Epithelial cell of esophagus (primary cell): ENCODE results near the gene LRRC7.
A peak's percentile ranks its signal among the peaks of the same experiment; 100 is the strongest.

ENCODE experiments used
- DNase-seq: peaks from one replicate; pipeline ENCODE4 v3.0.0; 2010; ENCODE audit warnings: low read depth
- H3K4me3 ChIP-seq: 2 replicates; pipeline ENCODE4 v1.5.1; 2011; ENCODE audit warnings: mild to moderate bottlenecking, low read length, control low read depth
- CTCF ChIP-seq: IDR thresholded peaks from 2 replicates; pipeline ENCODE4 v1.5.1; 2011; ENCODE audit warnings: low read depth, mild to moderate bottlenecking, low read length, control low read depth, inconsistent platforms; ENCODE audit not compliant: insufficient read depth; ENCODE audit errors: missing control alignments

Gene LRRC7

GRCh38 chr1:69738458-69739250 is 170.9 kb downstream of the LRRC7 start:
- TF ChIP-seq CTCF: no peak
- no peak overlapping the region for H3K4me3 ChIP-seq
- DNase-seq: no peak

- no peak for TF ChIP-seq CTCF
- H3K4me3 ChIP-seq: no peak overlapping the region
- no peak for DNase-seq
Measured at GRCh38 chr1:69739251-69739605, 171.5 kb downstream of the LRRC7 start.

GRCh38 chr1:69743146-69743545 is 175.4 kb downstream of the LRRC7 start:
- no peak overlapping the region for H3K4me3 ChIP-seq
- DNase-seq: no peak
- TF ChIP-seq CTCF: no peak

- TF ChIP-seq CTCF: no peak
- H3K4me3 ChIP-seq: no peak overlapping the region
- no peak for DNase-seq
Measured at GRCh38 chr1:69744381-69744780, 176.7 kb downstream of the LRRC7 start.

DNA sequence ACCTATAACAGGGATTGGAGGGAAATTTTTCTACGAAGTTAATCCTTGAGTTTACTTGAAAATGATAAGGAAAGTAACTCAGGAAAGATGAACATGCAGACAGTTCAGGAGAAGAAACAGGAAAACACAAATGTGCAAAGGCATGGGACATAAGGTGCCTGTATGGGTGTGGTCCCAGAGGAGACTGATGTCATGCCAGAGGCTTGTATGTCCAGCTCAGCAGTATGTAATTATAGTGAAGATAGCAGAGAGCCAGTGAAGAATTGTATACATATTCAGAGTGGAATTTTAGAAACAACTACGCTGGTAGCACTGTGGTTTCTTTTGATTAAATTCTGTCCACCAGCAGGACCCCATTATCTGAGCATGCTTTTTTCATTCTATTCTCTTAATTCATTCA is 179.5 kb downstream of the LRRC7 start:
- no peak for TF ChIP-seq CTCF
- H3K4me3 ChIP-seq: no peak overlapping the region
- peak; percentile 36 for DNase-seq

- no peak overlapping the region for H3K4me3 ChIP-seq
- peak; percentile 2 for DNase-seq
- no peak for TF ChIP-seq CTCF
Measured at GRCh38 chr1:69750638-69751037, 182.9 kb downstream of the LRRC7 start.

DNA sequence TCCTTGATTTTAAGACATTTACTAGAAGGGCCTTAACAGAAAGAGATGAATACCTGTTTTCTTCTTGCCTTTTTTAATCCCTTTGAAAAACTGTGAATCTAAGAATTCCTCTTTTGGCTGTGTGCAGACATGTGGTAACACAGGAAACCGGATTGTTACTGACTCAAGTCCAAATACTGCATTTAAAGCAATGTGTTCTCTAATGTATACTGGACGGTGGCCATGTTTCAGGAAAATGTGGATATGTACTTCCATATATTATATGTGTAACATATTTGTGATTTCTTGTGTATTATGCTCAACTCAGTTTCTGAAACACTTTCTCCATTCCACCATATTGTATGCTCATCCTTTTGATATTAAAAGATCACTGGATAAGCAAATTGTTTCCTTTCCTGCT is 185.1 kb downstream of the LRRC7 start:
- H3K4me3 ChIP-seq: no peak overlapping the region
- TF ChIP-seq CTCF: no peak
- DNase-seq: no peak
